NAMALWA (cell line): ENCODE measurements around the gene CDS2.

ENCODE experiments used
- DNase-seq: peaks from one replicate; pipeline ENCODE4 v3.0.0-alpha.2; 2015; ENCODE audit warnings: low spot score

The CDS2 gene

DNA sequence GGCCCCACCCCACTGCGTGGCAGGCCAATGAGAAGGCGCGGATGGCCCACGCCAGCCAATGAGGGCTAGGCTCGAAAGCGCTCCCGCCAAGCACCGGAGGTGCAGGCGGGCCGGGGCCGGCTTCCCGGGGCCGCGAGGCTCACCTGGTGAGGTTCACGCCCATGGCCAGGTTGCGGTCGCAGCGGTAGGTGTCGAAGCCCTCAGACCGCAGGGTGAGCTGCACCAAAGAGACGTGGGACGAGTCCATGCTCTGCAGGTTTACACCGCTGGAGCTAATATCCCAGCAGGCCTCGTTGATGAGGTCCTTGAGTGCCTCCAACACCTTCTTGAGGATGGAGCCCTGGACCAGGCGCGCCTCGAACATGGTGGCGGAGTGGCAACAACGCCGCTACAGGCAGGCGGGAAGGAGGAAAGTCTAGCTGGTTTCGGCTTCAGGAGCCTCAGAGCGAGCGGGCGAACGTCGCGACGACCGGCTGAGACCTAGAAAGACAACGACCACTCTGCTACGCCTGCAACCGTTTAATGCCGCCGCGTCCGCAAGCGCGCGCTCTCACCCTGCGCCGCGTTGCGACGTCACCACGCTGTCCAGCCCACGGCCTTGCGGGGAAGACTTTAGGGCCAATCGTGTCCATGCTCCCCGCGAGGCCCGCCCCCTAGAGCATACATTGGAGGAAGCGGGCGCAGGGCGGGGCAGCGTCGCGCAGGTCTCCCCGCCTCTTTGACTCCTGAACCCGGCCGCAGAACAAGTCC, 7.2 kb upstream of the CDS2 start, which contains the start of gene PCNA:
Gene PCNA (minus strand): TSS at position 524 of the 750 bp plus-strand sequence. CDS start 160 bp downstream, at position 364.
- peak; percentile 98 for DNase-seq

DNA sequence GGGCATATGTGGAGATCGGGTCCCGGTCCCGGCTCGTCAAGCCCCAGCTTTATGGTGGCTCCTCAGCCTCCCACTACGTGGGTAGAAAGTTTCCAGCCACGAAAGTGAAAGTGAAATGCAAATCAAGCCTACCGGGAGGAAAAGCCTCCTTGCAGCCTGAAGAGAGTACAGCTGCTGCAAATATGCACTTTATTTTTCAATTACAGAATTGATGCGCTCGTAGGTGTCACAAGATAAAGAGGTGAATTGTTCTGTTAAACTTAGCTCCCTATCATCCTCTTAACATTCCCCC, 6.7 kb upstream of the CDS2 start:
- no peak for DNase-seq

DNA sequence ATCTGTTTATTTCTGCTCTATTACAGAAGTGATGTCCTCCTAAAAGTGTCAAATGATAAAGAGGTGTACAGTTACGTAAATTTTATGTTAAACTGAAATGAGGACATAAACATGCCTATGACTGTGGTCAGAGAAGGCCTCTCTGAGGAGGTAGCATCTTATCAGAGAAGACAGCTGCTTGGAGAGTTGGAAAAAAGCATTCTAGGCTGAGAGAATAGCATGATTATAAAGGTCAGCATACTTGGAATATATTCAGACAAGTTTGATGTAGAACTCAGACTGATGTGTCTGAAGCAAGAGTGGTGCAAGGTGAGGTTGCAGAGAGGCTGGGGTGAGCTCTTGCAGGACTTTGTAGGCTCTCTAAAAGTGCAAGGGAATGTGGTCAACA, 3.9 kb upstream of the CDS2 start:
- DNase-seq, result no peak

DNA sequence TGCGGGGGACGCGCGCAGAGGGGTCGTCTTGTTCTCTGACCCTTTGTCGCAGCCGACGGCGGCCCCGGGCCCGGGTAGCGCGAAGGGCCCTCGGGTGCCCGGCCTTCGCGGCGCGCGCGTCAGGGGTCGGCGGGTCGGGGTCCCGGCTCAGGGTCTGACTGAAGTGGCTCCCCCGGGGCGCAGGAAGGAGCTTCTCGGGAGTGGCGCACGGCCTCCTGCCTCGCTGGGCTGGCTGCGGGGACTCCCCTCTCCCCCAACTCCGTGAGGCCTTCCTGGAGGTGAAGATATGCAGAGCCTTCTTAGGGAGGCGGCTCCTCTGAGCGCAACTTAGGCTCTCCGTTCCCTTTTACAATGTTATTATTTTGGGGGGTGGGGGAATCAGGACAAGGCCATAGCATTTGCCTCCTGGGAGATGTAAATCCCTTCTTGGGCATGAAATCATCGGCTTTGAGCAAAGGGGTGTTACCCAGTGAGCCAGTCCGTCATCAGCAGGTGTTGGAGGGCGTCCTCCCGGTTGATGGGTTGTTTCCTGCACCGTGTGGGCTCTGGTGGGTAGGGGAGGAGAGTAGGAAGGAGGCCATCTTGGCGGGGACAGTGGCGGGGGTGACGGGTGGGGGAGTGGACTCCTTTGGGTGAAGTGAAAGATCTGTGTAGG, 523 bp downstream of the CDS2 start:
- DNase-seq, result peak; percentile 94

DNA sequence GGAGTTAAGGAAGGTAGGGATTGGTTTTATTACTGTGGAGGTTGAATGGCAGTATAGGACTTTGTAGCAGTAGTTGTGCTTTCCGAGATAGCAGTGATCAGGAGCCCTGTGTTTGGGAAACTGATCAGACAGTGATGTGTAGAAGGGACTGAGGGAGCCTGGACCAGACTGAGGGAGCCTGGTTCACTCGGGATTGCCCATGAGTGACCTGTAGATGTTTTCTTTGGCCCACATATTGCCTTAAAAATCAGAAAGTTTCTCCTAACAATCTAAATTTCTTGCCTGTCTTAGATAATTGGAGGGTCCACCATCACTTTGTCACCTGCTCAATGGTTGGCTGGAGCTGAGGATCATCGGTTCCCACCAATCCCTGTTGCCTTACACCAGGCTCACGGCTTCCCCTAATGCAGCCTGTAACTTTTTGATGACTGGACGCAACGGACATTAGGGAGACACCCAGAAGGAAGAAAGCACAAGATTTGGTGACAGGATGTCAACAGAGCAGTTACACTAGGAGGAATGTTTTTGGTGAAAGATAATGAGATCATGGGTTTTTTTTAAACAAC, 1.1 kb downstream of the CDS2 start:
- DNase-seq, result no peak

DNA sequence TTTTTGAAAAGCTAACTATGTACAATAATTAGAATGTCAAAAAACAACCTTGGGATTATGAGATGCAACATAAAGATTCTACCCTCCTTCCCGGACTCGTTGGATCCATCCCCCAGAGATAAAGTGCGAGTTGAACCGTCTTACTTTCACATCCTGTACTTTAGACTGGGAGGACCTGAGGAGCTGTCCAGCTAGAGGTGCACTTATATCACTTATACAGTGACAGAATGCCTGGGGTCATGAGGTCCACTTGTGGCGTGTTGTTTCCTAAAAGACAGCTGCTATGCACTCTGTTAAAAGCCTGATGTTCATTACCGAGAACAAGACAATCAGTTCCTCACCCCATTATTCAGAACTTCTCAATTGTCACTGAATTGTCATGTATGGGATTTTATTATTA, 2.1 kb downstream of the CDS2 start:
- no peak for DNase-seq

DNA sequence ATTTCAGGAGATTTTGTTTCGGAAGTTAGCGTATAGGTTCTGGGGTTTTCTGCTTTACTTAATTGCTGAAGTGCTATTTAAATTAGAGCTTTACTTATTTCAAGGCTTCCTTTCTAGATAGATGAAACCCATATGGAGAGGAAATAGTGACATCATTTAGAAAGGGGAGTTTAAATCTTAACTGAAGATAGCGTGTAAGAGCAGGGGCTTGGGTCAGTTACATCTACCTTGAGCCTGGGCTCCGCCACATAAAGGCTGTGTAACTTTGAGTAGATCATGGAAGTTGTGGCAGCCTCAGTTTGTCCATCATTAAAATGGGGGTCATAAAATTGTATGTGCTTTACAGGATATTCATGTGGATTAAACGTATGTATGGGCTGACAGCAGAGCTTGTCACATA, 4.7 kb downstream of the CDS2 start:
- no peak for DNase-seq

DNA sequence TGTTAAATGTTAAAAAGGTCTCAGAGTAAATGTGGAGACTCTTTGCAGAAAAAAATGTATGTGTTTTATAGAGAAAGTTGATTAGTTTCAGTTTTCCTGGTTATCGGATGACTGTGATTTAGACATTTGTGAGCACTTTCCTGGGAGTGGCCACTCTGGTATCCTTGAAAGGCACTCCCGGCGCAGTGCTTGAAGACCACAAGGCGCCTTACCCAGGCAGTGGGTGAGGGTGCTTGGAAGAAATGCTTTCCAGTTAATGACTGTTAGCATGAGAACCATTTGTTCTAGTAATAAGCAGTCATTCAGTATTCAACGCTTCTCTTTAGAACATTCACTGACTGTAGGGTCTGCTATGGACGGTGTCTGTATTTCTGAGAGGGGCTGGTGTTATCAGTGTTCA, 7.2 kb downstream of the CDS2 start:
- DNase-seq, result no peak

DNA sequence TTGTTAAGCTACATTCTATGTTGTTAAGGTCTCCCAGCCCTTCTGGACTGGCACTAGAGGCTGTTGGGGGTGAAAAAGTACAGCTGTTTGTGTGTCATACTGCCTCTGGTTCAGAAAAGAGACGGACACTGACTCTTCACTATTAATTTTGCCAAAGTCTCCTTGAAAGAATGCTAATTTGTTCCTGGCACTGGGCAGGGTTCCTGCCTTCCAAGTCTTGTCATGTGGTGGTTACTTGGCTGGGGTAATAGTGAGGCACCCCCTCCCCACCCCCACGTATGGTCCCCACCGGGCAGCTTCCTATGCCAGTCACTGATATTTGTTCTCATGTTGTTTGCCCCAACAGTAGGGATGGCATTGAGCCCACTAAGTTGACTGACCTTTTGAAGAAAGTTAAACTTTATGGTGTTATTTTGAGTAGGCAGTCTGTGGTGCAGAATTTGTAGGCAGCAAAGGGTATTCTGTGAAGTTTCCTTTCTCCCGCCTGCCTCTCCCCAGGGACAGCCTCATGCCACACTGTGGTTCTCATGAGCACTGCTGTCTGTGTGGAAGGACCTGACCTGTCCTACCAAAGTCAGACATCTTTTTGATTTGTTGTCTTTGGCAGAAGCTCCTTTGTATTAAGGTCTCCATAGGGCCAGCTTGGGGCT, 8.7 kb downstream of the CDS2 start:
- DNase-seq, result no peak

DNA sequence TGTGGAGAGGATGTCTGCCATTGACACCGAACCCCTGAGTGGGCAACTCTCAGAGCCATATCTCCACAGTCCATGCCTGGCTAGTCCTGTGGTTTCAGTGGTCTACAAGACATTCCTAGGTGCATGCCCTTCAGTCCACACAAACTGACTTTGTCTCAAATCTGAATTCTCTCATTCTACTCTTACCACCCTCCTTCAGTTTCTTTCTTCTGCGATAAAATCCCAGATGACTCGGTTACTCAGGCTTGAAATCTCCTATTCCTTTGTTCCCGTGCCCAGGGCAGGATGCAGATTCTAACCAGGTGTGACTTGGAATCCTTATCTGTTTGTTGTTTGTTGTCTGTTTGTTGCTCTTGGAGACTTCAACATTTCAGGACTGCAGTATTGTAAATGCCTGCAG, 9.3 kb downstream of the CDS2 start:
- DNase-seq, result no peak

DNA sequence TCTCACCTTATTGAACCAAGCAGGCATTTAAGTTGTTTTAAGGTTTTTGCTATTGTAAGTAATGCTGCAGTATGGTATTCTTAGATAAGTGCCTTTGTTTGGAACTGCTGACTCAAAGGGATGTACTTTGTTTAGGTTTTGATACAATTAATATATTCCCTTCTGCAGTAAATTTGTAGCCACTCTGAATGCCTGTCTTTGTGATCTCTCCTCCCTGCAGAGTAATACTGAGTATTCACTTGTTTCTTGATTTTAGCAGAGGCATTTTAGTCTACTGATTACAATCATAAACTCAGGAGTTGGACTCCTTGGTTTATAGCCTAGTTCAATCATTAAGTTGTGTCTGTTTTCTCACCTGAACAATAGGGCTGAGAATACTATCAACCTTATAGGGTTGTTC, 13.4 kb downstream of the CDS2 start:
- no peak for DNase-seq

DNA sequence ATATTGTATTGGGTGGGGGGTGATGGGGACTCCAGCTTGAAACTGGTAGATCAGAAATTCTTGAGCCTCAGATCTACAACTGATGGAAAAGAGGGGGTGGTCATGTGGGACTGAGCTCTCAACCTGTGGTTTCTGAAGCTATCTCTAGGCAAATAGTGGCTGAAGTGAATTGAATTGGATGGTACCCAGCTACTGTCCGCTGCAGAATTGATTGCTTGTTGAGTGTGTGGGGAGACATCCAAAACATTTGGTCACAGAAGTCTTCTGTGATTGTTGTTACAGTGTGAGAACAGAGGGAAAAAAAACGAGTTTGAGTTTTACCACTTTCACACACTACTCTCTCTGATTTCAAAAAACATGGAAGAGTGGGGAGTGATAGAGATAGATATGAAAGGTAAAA, 14.8 kb downstream of the CDS2 start:
- no peak for DNase-seq

DNA sequence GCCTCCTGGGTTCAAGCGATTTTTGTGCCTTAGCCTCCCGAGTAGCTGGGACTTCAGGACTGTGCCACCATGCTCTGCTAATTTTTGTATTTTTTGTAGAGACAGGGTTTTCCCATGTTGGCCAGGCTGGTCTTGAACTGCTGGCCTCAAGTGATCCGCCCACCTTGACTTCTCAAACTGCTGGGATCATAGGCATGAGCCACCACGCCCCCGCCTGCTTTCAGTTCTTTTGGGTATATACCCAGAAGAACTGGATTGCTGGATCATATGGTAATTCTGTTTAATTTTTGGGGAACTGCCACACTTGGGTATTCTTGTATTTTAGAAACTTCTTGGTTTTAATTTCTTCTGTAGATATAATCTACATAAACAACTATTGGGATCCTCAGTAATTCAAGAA, 17.0 kb downstream of the CDS2 start:
- no peak for DNase-seq

DNA sequence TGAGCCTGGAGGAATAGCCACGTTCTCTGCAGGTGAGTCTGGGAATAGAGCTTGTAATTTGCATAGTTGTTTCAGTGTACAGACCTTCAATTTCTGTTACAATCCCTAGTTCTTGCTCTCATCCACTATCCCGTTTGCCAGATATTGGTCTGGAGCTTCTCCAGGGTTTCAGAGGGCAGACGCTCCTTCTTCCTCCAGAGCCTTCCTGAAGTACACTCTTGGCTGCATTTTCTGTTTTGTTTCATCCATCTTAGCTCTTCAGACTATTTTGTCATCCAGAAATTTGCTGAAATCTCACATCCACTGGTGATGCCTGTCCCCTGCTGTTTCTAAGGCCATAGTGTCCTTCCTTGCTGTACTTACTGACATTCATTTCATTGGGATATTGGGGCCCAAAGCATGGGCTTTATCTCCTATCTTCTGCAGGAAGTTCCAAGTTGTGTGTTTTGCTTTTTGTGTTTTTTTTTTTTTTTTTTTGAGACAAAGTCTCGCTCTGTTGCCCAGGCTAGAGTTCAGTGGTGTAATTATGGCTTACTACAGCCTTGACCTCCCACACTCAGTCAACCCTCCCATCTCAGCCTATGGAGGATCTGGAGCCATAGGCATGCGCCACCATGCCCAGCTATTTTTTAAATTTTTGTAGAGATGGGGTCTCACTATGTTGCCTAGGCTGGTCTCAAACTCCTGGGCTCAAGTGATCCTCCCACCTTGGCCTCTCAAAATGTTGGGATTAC, 18.7 kb downstream of the CDS2 start:
- DNase-seq, result no peak

DNA sequence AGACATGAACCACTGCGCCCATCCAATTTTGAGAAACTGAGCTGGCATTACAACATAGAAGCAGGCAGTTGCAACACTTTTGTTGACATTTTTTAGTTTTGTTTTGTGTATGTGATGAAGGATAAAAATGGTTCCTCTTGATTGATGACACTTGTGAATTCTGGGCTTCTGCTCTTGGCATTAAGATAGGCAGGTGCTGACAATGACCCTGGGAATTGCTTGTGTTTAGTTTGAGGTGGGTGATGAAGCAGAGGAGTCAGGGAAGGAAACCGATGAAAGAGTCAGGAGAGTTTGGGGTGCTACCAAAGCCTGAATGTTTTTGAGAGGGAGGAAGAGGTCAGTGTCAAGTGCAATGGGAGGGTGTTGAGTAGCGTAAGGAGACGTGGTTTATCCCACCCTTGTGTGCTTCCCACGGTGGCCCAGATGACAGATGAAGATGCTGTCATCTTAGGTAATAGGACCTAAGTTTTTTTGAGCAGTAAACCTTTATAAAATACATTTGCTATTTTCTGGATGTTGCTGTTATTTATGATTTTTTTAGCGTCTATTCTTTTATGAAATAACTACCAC, 19.4 kb downstream of the CDS2 start:
- no peak for DNase-seq

DNA sequence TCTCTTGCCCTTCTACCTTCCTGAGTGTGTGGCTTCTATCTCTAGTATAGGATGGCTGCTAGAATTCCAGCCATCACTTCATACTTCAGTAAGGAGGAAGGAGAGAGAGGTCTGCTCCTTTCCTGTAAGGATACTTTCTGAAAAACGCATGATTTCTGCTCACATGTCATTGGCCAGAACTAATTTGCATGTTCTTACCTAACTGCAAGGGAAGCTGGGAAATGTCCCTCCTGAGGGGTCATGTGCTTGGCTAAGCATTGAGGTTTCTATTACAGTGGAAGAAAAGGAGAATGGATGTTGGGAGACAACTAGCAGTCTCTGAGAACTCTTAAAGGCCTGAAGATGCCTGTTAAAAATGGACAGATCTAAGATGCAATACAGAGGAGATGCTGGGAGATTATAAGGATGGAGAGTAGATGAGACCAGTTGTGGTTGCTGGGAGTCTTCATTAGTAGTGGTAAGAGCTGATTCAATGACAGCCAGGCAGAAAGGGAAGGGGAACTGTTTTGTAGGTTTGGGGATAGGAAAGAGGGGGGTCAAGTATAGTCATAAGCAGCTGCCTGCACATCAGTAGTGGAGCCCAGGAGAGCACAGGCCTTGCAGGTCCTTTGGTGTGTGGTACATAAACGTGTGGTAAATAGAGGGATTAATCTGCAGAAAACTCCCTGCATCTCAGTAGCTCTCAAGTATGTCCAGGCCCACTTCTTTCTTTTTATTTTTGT, 20.2 kb downstream of the CDS2 start:
- DNase-seq, result no peak

DNA sequence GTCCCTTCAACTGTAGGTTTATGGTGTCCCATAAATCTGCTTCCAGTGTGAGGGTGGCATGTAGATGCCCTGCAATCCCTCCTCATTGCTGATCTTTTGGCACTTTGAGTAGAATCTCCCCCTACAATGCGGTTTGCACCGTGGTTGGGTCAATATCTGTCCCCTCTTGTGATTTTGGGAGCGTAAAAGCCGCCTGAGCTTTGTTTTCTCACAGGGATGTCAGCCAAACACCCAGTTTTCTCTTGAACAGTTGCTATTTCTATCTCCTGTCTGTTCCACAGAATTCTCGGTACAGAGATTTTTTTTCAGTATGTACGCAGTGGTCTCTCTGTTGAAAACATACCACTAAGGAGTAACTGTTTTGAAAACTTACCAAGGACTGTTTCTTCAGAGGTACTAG, 21.8 kb downstream of the CDS2 start:
- DNase-seq, result no peak

DNA sequence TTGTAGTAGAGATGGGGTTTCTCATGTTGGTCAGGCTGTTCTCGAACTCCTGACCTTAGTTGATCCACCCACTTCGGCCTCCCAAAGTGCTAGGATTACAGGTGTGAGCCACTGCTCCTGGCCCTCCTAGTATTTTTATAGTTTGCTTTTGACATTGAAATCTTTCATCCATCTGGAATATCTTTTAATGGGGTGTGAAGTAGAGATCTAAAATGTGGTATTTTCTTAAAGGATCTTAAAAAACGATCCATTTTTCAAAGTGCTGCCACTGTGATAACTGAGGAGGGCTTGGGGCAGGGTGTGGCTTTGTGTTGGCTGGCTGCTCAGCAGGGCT, 23.1 kb downstream of the CDS2 start:
- no peak for DNase-seq

DNA sequence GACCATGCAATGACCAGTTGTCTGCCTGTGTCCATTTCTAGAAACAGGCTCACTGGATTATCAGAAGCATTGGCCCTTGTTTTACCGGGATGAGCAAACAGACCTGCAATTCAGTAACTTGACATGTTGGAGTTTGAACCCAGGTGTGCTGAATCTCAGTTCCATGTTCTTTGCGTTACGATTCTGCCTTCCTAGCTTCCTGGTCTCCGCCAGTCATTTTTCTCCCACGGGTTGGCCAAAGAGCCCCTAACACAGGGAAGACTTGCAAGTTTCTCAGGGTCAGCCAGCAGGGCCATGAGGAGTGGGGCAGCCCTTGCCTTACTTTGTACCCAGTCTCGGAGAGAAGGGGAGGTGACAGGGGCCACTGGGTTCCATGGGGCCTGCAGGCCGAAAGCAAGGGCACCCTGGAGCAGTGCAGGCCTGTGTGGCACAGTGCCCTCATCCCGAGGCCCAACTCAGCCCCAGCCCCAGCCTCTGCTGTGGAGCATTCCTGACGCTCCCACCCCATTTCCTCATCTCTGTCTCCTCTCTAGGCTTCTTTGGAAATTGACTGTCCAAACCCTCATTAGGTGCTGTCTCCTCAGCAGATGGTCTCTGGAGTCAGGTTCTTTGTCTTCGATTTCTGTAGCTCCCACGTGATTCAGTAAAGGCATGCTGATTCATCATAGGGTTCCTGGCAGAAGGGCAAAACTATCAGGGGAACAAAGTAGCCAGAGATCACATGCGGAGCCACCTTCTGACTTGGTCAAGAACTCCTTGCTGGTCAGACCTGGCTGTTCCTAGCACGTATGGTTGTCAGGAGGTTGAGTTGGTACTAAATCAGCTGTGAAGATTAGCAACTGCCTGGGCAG, 23.6 kb downstream of the CDS2 start:
- no peak for DNase-seq

DNA sequence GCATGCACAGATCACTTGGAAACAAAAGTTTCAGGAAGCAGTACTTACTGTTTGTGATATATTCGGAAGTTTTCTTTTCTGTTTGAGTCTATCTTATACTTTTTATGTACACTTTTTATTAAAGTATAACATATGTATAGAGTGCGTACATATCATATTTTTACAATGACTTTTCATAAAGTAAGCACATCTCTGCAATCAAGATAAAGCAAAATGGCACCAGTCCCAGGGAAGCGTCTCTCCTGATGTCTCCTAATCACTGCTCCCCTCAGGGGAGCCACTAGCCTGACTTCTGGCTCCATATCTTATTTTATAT, 26.3 kb downstream of the CDS2 start:
- DNase-seq, result no peak
